Panc1 (cell line): ENCODE measurements around the gene PLCG2. TPM values are rescaled to one million over a fixed set of nuclear protein-coding genes. Genes with fewer than 3 reads are reported as not detected.
A peak's percentile ranks its signal among the peaks of the same experiment; 100 is the strongest.

Source experiments
- ATAC-seq: fragments of 200-7000 bp; cut with Tn5 transposase; 2 replicates; pipeline ENCODE4 v1.9.1; 2020; ENCODE audit warnings: mild to moderate bottlenecking, moderate library complexity
- BruUV-seq: library from RNA; stranded (reverse); fragments of 400-500 nt; replicated peaks from 2 replicates; lab custom pipeline; 2021; lab: Mats Ljungman, UMichigan
- CTCF ChIA-PET: fragments of 300-600 bp; sonication (Branson Sonifier 250); formaldehyde crosslinking; loops from one replicate; lab custom pipeline; 2022; ENCODE audit warnings: antibody characterized with exemption; lab: Charles Lee
- POLR2A ChIA-PET: fragments of 300-600 bp; sonication (Branson Sonifier 250); formaldehyde crosslinking; loops from one replicate; lab custom pipeline; 2022; ENCODE audit warnings: antibody characterized with exemption; lab: Charles Lee
- DNase-seq: peaks from one replicate; pipeline ENCODE4 v3.0.0-alpha.2; 2010; ENCODE audit warnings: low read depth, low spot score
- H3K27ac ChIP-seq: 2 replicates; pipeline ENCODE4 v1.5.1; 2011; ENCODE audit warnings: mild to moderate bottlenecking, low read length, inconsistent platforms
- H3K27me3 ChIP-seq: fragments of 200-500 bp; sonication (Bioruptor generic); 2 replicates; pipeline ENCODE4 v1.6.0; 2014; ENCODE audit warnings: low read length, inconsistent platforms; ENCODE audit not compliant: control insufficient read depth, insufficient read depth
- H3K36me3 ChIP-seq: fragments of 200-500 bp; sonication (Bioruptor generic); 2 replicates; pipeline ENCODE4 v1.5.1; 2014; ENCODE audit warnings: inconsistent platforms, mild to moderate bottlenecking, low read length, moderate library complexity; ENCODE audit not compliant: control insufficient read depth, insufficient read depth
- H3K4me1 ChIP-seq: 2 replicates; pipeline ENCODE4 v1.5.1; 2011; ENCODE audit warnings: inconsistent platforms, mild to moderate bottlenecking, low read length, moderate library complexity; ENCODE audit not compliant: control insufficient read depth, insufficient read depth
- H3K4me3 ChIP-seq, 2 experiments: 2 replicates each; pipeline ENCODE4 v1.5.1; 2011 to 2012; ENCODE audit warnings: low read depth in 2 of 2, low read length in 2 of 2, mild to moderate bottlenecking in 2 of 2, inconsistent platforms in 1 of 2, moderate library complexity in 1 of 2
- H3K9me3 ChIP-seq: fragments of 200-500 bp; sonication (Bioruptor generic); 2 replicates; pipeline ENCODE4 v1.5.1; 2014; ENCODE audit warnings: low read depth, mild to moderate bottlenecking, inconsistent platforms, low read length, moderate library complexity; ENCODE audit not compliant: control insufficient read depth, insufficient read depth
- CTCF ChIP-seq: fragments of 450-650 bp; IDR thresholded peaks from 2 replicates; pipeline ENCODE4 v1.5.1; 2017; ENCODE audit warnings: mild to moderate bottlenecking
- POLR2AphosphoS5 ChIP-seq: IDR thresholded peaks from 2 replicates; pipeline ENCODE4 v1.6.1; 2012; ENCODE audit warnings: mild to moderate bottlenecking, low read depth, low read length, moderate library complexity
- REST ChIP-seq, 2 experiments: IDR thresholded peaks; 2 replicates each; pipeline ENCODE4 v1.6.1; 2011 to 2012; ENCODE audit warnings: low read depth in 2 of 2, control low read depth in 1 of 2, low read length in 1 of 2, mild to moderate bottlenecking in 1 of 2, moderate library complexity in 1 of 2; ENCODE audit not compliant: insufficient read depth in 1 of 2
- SIN3A ChIP-seq: IDR thresholded peaks from 2 replicates; pipeline ENCODE4 v1.6.1; 2012; ENCODE audit warnings: low read depth, mild to moderate bottlenecking, low read length, moderate library complexity, borderline replicate concordance; ENCODE audit not compliant: insufficient read depth
- TCF7L2 ChIP-seq: IDR thresholded peaks from 2 replicates; pipeline ENCODE4 v1.6.1; 2011; ENCODE audit warnings: mild to moderate bottlenecking, low read depth, low read length, inconsistent platforms
- in situ Hi-C: cut with HindIII; loops from 2 replicates; pipeline ENCODE4 v1.10.0; 2016; ENCODE audit warnings: low sequenced_read_pairs, low pct_unique_long_range_greater_than_20kb
- intact Hi-C: fragments of 100-400 bp; cut with micrococcal nuclease; formaldehyde crosslinking; loops from one replicate; pipeline ENCODE4 v1.10.0; 2022; ENCODE audit not compliant: unreplicated experiment
- total RNA-seq: library from RNA; stranded (reverse); gene quantifications from one replicate; pipeline ENCODE4 v1.2.1, GENCODE V29; 2021; ENCODE audit not compliant: unreplicated experiment

The PLCG2 gene
- total RNA-seq, 1 experiment from 2014 or later: 10.8 TPM

- CTCF ChIA-PET: interaction anchor here (0.7 to 1.1 kb wide), 2 partner anchors 40 to 657 kb away, joined by 3 to 6 read pairs; no protein-coding TSS in a partner anchor
- no peaks in the 10 kb centered on the region for H3K9me3 ChIP-seq
- no peaks in the 10 kb centered on the region for H3K36me3 ChIP-seq
- intact Hi-C loops: loop anchor here (10.0 kb wide), 2 partner anchors 700 to 730 kb away; partner anchors contain the start of genes ATMIN, CENPN and CMC2
- ATAC-seq: no peak
- H3K4me3 ChIP-seq: no peak overlapping the region
- H3K4me1 ChIP-seq: peaks cover 3% of the 10 kb centered on the region; the same call in 1 of the 2 replicates
- in situ Hi-C loops: no loop called here
- H3K27me3 ChIP-seq: no peaks in the 10 kb centered on the region
- BruUV-seq: no TSS peak
- DNase-seq: no peak
- TF ChIP-seq CTCF: no peak
- TF ChIP-seq POLR2AphosphoS5: no peak
- no peak for TF ChIP-seq SIN3A
- TF ChIP-seq TCF7L2: no peak
- no peak for TF ChIP-seq REST (IDR thresholded peaks at IDR 0.05; ENCODE audit: insufficient read depth in 1 of 2, low read depth in 2 of 2, low read length in 1 of 2)
- no peak overlapping the region for H3K27ac ChIP-seq
- POLR2A ChIA-PET: interaction anchor here (0.6 to 0.7 kb wide), 2 partner anchors 38 to 249 kb away, joined by 3 to 4 read pairs; no protein-coding TSS in a partner anchor
These were observed 44.3 kb upstream of the PLCG2 start for GRCh38 chr16:81734632-81735434.

DNA sequence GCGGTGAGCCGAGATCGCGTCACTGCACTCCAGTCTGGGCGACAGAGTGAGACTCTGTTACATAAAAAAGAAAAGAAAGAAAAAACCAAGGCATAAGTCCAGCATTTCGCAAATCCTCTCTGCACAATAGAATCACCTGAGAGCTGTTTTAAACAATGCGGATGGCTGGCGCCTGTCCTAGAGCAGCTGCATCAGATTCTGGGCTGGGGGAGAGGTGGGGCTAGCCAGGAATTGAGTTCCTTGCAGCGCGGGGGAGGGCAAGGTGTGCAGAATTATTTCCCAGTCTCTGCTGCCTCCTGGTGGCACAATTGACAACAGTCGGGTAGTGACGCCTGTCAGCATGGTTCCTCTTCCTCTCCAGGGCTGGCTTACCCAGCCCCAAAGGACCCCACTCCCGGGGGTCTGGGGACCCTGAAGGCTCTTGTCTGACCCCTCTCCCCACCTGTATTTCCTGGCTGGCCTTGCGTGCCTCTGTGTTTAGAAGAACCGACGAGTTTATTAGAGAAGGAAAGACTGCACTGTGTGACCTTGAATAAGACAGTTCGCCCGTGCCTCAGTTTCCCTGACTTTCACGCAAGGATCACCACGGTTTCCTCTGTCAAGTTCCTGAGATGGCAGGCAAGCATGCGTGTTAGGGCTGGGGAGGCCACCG is 41.1 kb upstream of the PLCG2 start:
- POLR2A ChIA-PET: no interaction called here
- in situ Hi-C loops: no loop called here
- Histone ChIP-seq H3K4me1 (no peaks in the 10 kb centered on the region), H3K36me3 (no peaks in the 10 kb centered on the region), H3K9me3 (no peaks in the 10 kb centered on the region), H3K4me3 (peak overlapping the region; percentile 27 to 51), H3K27ac (no peak overlapping the region), H3K27me3 (no peaks in the 10 kb centered on the region)
- CTCF ChIA-PET: interaction anchor here (0.7 kb wide), 2 partner anchors 14 to 337 kb away, joined by 3 read pairs; no protein-coding TSS in a partner anchor
- TF ChIP-seq POLR2AphosphoS5 (no peak), CTCF (peak; percentile 84)
- intact Hi-C loops: loop anchor here (10.0 kb wide), 2 partner anchors 703 to 733 kb away; partner anchors contain the start of genes ATMIN, CENPN and CMC2
- BruUV-seq: no TSS peak
- peak; percentile 94 for ATAC-seq
- DNase-seq: peak; percentile 61
